NB4 (cell line): ENCODE results near the gene CTNNA2.

Source experiments
- DNase-seq: peaks from one replicate; pipeline ENCODE4 v3.0.0; 2010; ENCODE audit warnings: low read depth
- H3K4me3 ChIP-seq: one replicate; pipeline ENCODE4 v1.5.1; 2011; ENCODE audit warnings: mild to moderate bottlenecking, low read depth, low read length, moderate library complexity
- MYC ChIP-seq: IDR thresholded peaks from 2 replicates; pipeline ENCODE4 v1.6.1; 2011; ENCODE audit warnings: low read depth, low read length
- POLR2A ChIP-seq: IDR thresholded peaks from 2 replicates; pipeline ENCODE4 v1.6.1; 2011; ENCODE audit warnings: mild to moderate bottlenecking; ENCODE audit not compliant: insufficient read length; ENCODE audit errors: extremely low read depth
- TF ChIP-seq, protein P1 (sequence below): IDR thresholded peaks from one replicate; pipeline ENCODE4 v1.5.1; 2012; ENCODE audit warnings: low read depth, low read length
- TF ChIP-seq, protein P2 (sequence below): IDR thresholded peaks from 2 replicates; pipeline ENCODE4 v1.6.1; 2011; ENCODE audit warnings: low read depth, low read length

CTNNA2 gene

DNA sequence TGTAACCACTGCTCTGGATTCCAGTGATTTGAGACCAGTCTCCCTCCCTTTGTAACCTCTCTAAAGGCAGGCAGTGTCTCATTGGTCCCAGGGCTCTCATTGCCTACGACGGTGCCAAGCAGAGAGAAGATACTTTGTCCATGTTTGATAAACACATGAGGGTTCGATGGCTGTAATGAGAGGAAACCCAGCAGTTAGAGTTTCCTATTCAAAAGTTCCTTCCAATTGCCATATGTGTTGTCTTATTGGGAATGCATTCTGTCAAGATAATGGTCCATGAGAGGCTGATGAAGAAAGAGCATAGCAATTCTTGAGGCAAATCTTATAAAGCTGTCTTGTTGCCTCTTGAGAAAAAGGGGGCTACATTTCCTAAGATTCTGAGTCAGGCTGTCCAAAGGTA is 499.2 kb downstream of the CTNNA2 start:
- TF ChIP-seq, protein P1, sequence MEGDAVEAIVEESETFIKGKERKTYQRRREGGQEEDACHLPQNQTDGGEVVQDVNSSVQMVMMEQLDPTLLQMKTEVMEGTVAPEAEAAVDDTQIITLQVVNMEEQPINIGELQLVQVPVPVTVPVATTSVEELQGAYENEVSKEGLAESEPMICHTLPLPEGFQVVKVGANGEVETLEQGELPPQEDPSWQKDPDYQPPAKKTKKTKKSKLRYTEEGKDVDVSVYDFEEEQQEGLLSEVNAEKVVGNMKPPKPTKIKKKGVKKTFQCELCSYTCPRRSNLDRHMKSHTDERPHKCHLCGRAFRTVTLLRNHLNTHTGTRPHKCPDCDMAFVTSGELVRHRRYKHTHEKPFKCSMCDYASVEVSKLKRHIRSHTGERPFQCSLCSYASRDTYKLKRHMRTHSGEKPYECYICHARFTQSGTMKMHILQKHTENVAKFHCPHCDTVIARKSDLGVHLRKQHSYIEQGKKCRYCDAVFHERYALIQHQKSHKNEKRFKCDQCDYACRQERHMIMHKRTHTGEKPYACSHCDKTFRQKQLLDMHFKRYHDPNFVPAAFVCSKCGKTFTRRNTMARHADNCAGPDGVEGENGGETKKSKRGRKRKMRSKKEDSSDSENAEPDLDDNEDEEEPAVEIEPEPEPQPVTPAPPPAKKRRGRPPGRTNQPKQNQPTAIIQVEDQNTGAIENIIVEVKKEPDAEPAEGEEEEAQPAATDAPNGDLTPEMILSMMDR, result no peak
- no peak for DNase-seq
- no peak overlapping the region for H3K4me3 ChIP-seq

DNA sequence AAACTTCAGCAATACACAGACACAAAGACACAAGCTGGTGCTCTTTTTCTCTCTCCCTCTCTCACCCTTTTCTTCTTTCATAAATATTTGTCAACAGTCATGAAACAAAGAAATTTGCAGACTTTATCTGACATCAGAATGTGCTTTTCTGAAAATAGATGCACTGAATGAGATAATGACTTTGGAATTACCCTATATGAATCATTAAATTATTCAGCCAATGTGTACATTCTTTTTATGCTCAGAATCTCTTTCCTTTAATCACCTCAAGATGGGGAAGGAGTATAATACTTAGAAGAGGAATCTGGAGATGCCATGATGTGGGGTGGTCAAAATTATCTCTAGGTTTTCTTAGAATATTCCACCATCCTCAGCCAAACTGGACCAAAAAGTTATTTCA is 501.8 kb downstream of the CTNNA2 start:
- TF ChIP-seq, protein P1, result no peak
- TF ChIP-seq POLR2A, result no peak
- no peak for TF ChIP-seq MYC
- DNase-seq, result no peak
- no peak overlapping the region for H3K4me3 ChIP-seq

DNA sequence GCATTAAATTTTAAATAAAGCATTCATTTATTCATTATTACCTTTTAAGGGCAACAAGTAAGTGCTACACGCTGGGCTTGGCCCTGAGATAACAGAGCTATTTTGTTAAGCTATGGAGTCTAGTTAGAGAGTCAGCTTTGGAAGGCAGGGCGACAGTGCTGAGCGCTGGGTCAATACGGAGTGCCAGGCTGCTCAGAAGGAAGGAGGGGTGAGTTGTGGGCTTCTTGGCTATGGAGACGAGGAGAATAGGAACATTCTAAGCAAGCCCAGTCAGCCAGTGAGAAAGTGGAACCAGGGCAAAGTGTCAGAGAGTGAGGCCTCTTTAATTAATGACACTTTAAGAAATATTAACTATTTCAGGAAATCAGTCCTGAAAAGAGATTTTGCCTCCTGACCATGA is 503.3 kb downstream of the CTNNA2 start:
- DNase-seq, result no peak
- H3K4me3 ChIP-seq, result no peak overlapping the region
- no peak for TF ChIP-seq MYC
- TF ChIP-seq, protein P2, sequence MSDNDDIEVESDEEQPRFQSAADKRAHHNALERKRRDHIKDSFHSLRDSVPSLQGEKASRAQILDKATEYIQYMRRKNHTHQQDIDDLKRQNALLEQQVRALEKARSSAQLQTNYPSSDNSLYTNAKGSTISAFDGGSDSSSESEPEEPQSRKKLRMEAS, result no peak
- TF ChIP-seq, protein P1, result no peak
- no peak for TF ChIP-seq POLR2A

DNA sequence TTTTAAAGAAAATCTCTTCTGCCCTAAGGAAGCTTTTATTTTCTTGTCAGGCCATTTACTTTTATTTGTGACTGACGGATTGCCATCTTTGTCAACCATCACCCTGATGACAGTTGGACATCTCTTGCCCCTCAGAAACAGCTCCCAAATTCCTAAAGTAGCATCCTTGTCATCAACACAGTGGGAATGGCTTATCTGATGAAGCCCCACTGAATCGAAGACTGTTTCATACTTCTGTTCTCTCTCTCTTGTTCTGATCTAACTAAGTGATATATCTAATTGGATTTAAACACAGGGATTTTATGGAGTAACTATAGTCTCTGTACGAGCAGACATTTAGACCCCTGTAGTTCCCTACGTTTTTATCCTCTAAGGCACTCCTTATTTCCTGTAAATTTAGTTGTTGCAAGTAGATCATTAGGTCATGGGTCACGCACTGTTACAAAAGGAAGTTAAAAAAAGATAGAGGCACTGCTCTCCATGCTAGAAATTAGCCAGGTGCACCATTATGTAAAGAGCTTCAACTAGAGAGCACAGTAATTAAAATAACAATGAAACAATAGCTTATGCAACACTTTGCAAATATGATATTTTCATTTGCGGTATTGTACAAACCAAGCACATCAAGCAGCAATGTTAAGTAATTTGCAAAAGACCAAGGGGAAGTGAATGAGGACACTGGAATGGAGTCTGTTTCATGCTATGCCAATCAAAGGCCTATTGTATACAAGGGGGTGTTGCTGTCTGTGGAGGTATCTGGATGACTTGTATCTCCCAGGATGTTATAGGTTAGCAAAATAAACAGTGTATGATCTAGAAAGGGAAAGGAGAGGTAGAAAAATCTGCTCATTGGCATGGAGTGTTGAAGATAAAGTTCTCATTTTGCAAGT is 507.0 kb downstream of the CTNNA2 start:
- H3K4me3 ChIP-seq, result no peak overlapping the region
- no peak for DNase-seq
- TF ChIP-seq POLR2A, result no peak
- TF ChIP-seq MYC, result no peak
- TF ChIP-seq, protein P1, result no peak
- TF ChIP-seq, protein P2, result no peak

DNA sequence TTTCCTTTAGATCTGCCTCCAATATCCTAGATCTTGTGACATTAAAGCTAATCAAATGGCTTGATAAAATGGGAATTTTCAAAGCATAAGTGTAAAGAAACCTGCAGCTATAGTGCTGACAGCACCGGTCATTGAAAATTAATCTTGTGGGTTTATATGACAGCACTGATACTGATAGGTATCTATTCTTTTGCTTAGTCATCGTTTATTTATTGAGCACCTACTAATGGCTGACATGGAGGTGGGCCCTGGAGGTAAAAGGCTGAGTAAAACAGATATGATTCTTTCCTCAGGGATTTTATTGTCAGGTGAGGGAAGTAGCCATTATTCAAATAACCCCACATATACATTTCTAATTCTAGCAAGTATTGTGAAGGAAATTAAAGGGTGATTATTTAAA is 509.2 kb downstream of the CTNNA2 start:
- H3K4me3 ChIP-seq, result no peak overlapping the region
- no peak for TF ChIP-seq POLR2A
- TF ChIP-seq, protein P2, result no peak
- no peak for TF ChIP-seq MYC
- TF ChIP-seq, protein P1, result no peak
- DNase-seq, result no peak
